Glomerular visceral epithelial cell (primary cell): ENCODE results near the gene PTPN14.

Experiments used
- DNase-seq: peaks from one replicate; pipeline ENCODE4 v3.0.0-alpha.2; 2016; ENCODE audit errors: extremely low spot score

Gene PTPN14

GRCh38 chr1:214310777-214311690 is 240.4 kb downstream of the PTPN14 start:
- DNase-seq, result no peak

- DNase-seq, result no peak
Measured at GRCh38 chr1:214310010-214310409, 241.4 kb downstream of the PTPN14 start.

DNA sequence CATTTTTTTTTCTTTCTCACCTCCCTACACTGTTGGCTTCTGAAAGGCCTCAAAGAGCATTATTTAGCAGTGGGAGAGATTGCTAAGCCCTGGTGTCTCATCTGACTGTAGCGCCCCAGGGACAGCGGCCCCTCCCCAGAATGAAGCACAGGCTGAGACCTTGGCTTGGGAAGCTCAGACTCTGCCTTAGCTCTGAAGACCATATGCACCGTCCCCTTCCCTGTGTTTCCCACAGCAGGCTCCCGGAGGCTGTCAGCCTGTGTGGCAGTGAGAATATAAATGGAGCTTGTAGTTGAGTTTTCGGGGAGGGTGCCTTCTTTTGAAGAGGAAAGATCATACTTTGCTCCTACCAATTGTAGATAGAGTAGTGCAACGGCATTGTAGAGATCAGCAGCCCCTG is 245.1 kb downstream of the PTPN14 start:
- DNase-seq, result no peak

DNA sequence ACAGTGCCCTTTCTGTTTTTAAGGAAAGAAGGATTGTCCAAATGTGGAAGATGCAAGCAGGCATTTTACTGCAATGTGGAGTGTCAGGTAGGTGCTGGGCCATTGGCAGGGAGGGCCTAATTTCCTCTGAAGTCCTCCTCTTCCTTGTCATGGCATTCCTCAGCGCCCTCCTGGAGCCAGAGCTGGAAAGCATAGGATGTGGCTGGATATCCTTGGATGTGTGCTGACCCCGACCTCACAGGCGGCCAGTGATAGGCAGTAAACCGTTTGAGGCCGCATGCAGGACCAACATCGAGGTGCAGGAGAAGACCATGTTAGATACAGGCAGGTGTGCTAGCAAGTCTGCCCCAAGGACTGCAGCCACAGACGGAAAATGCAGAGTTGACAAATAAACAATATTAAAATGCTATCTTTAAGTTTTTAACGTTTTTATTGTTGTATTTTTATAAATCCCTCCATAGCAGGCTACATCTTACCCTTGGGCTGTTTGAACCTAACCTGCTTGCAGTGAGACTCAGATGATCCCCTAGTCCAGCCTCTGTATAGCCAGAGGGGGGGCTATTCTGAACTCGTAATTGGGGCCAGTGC is 246.1 kb downstream of the PTPN14 start:
- DNase-seq, result no peak

GRCh38 chr1:214303141-214303930 is 248.1 kb downstream of the PTPN14 start:
- no peak for DNase-seq

GRCh38 chr1:214301526-214301925 is 249.9 kb downstream of the PTPN14 start:
- no peak for DNase-seq

- DNase-seq, result no peak
Measured at GRCh38 chr1:214300149-214300780, 251.1 kb downstream of the PTPN14 start.
